GM12878 (cell line): ENCODE data around the gene BRAF. TPM values are rescaled to one million over a fixed set of nuclear protein-coding genes. Genes with fewer than 3 reads are reported as not detected.

Source experiments
- ATAC-seq: fragments of 200-7000 bp; cut with Tn5 transposase; 3 replicates; pipeline ENCODE4 v1.9.1; 2020; ENCODE audit warnings: mild to moderate bottlenecking, moderate library complexity
- BruUV-seq: library from RNA; stranded (reverse); fragments of 400-500 nt; replicated peaks from 2 replicates; lab custom pipeline; 2021; lab: Mats Ljungman, UMichigan
- CTCF ChIA-PET: fragments of 300-600 bp; sonication (Branson Sonifier 250); formaldehyde crosslinking; extraction: SDS; loops from one replicate; lab custom pipeline; 2021; ENCODE audit warnings: inconsistent platforms; lab: Yijun Ruan, JAX
- POLR2A ChIA-PET: fragments of 350-600 bp; formaldehyde crosslinking; extraction: SDS; loops from one replicate; lab custom pipeline; 2021; ENCODE audit warnings: inconsistent platforms; lab: Charles Lee
- RAD21 ChIA-PET: fragments of 300-600 bp; sonication (Branson Sonifier 250); formaldehyde crosslinking; loops from one replicate; lab custom pipeline; 2023; ENCODE audit warnings: antibody characterized with exemption; ENCODE audit not compliant: unreplicated experiment; lab: Charles Lee
- SMC1A ChIA-PET: fragments of 300-600 bp; sonication (Branson Sonifier 250); formaldehyde crosslinking; loops from one replicate; lab custom pipeline; 2023; ENCODE audit not compliant: unreplicated experiment, uncharacterized antibody; lab: Charles Lee
- DNase-seq: peaks from one replicate; pipeline ENCODE4 v3.0.0-alpha.2; 2011; ENCODE audit warnings: low read depth, low spot score
- FAIRE-seq: peaks from 3 replicates; lab custom pipeline; 2011; peaks lifted over from hg19 to GRCh38; lab: Jason Lieb, UNC
- H2AFZ ChIP-seq: 2 replicates; pipeline ENCODE4 v1.6.0; 2011; ENCODE audit warnings: low read depth, low read length, control low read depth; ENCODE audit not compliant: control insufficient read depth
- H3K27ac ChIP-seq: 2 replicates; pipeline ENCODE4 v1.5.1; 2011; ENCODE audit warnings: control low read depth; ENCODE audit not compliant: control insufficient read depth, insufficient read depth
- H3K27me3 ChIP-seq, 2 experiments: replicated peaks in 1 of 2; 2 replicates each; pipeline versions ENCODE4 v1.6.0 to v1.6.1; 2011; ENCODE audit warnings: low read length in 1 of 2; ENCODE audit not compliant: control insufficient read depth in 2 of 2, insufficient read depth in 2 of 2
- H3K36me3 ChIP-seq, 2 experiments: 2 replicates each; pipeline ENCODE4 v1.5.1; 2011; ENCODE audit warnings: low read length in 1 of 2; ENCODE audit not compliant: control insufficient read depth in 2 of 2, insufficient read depth in 2 of 2
- H3K4me1 ChIP-seq: 2 replicates; pipeline ENCODE4 v1.6.1; 2011; ENCODE audit warnings: mild to moderate bottlenecking, low read length, moderate library complexity, mixed read lengths; ENCODE audit not compliant: control insufficient read depth, insufficient read depth
- H3K4me2 ChIP-seq: 2 replicates; pipeline ENCODE4 v1.6.0; 2011; ENCODE audit warnings: control low read depth; ENCODE audit not compliant: control insufficient read depth, insufficient read depth
- H3K4me3 ChIP-seq: fragments of 200-600 bp; sonication (generic); 2 replicates; pipeline ENCODE4 v1.5.1; 2016
- H3K79me2 ChIP-seq: 2 replicates; pipeline ENCODE4 v1.6.0; 2011; ENCODE audit warnings: low read length; ENCODE audit not compliant: control insufficient read depth, insufficient read depth
- H3K9ac ChIP-seq: 2 replicates; pipeline ENCODE4 v1.8.0; 2011; ENCODE audit warnings: low read length, control low read depth, mixed read lengths; ENCODE audit not compliant: control insufficient read depth, insufficient read depth
- H3K9me3 ChIP-seq: replicated peaks from 3 replicates; pipeline ENCODE4 v1.5.1; 2011; ENCODE audit warnings: mild to moderate bottlenecking, low read length; ENCODE audit not compliant: control insufficient read depth, insufficient read depth
- H4K20me1 ChIP-seq: 2 replicates; pipeline ENCODE4 v1.6.0; 2011; ENCODE audit not compliant: control insufficient read depth, insufficient read depth
- ATF7 ChIP-seq: fragments of 450-650 bp; IDR thresholded peaks from 2 replicates; pipeline ENCODE4 v1.6.1; 2016; ENCODE audit warnings: low read depth, mild to moderate bottlenecking
- BHLHE40 ChIP-seq, 2 experiments: fragments of 450-650 bp in 1 of 2; IDR thresholded peaks; 2 replicates each; pipeline ENCODE4 v1.6.1; 2011 to 2017; ENCODE audit warnings: low read depth in 2 of 2, borderline replicate concordance in 1 of 2, improper control_type of control experiment in 1 of 2, low read length in 1 of 2, mild to moderate bottlenecking in 1 of 2
- NBN ChIP-seq: fragments of 450-650 bp; IDR thresholded peaks from 2 replicates; pipeline ENCODE4 v1.6.1; 2016
- TCF7 ChIP-seq: IDR thresholded peaks from 2 replicates; pipeline ENCODE4 v1.6.1; 2014; ENCODE audit warnings: antibody characterized with exemption, borderline replicate concordance
- WGBS: methylation state at CpG from one replicate; pipeline ENCODE4 v1.1.6; 2016; ENCODE audit warnings: low lambda C conversion rate; ENCODE audit not compliant: insufficient replicate concordance, insufficient coverage; ENCODE audit errors: missing lambda C conversion rate; 5-methylcytosine and 5-hydroxymethylcytosine counted together
- in situ Hi-C: fragments of 300-500 bp; cut with MboI; formaldehyde crosslinking; loops from 9 replicates; pipeline ENCODE4 v1.14.3; 2018; ENCODE audit warnings: mixed read lengths
- intact Hi-C: fragments of 100-400 bp; cut with micrococcal nuclease; formaldehyde crosslinking; loops from one replicate; pipeline ENCODE4 v1.14.2; 2022; ENCODE audit not compliant: unreplicated experiment
- polyA plus RNA-seq, 11 experiments: library from polyadenylated mRNA; depleted of rRNA in 4 of 11; unstranded in 6 of 11; stranded (reverse) in 5 of 11; fragments of >200 nt; fragmentation: Nextera tagmentation in 4 of 11; fragmentation: Illumina TruSeq in 1 of 11; extraction: Ambion mirVana in 4 of 11; extraction: Trizol in 1 of 11; gene quantifications; 1 replicate in 1 of 11; 2 replicates in 10 of 11; pipeline versions ENCODE4 v1.2.1 to v1.2.3, GENCODE V29; 2011 to 2016; ENCODE audit warnings: inconsistent platforms in 2 of 11, missing spikeins in 2 of 11, low read depth in 1 of 11
- total RNA-seq, 4 experiments: library from RNA; depleted of rRNA in 3 of 4; stranded (reverse); fragments of >200 nt in 3 of 4; fragmentation: Illumina TruSeq in 1 of 4; extraction: Trizol in 1 of 4; gene quantifications; 2 replicates each; pipeline versions ENCODE4 v1.2.1 to v1.2.3, GENCODE V29; 2013 to 2021
- TF ChIP-seq, protein P1 (sequence below): IDR thresholded peaks from 2 replicates; pipeline ENCODE4 v1.6.1; 2012; ENCODE audit warnings: mild to moderate bottlenecking, low read depth, low read length

Gene BRAF
- total and polyA plus RNA-seq, 10 of the 15 experiments (the other 5 are each of a cell fraction or from before 2014, with no cell fraction given): 2.6 to 31.0 (median 10.6) TPM

DNA sequence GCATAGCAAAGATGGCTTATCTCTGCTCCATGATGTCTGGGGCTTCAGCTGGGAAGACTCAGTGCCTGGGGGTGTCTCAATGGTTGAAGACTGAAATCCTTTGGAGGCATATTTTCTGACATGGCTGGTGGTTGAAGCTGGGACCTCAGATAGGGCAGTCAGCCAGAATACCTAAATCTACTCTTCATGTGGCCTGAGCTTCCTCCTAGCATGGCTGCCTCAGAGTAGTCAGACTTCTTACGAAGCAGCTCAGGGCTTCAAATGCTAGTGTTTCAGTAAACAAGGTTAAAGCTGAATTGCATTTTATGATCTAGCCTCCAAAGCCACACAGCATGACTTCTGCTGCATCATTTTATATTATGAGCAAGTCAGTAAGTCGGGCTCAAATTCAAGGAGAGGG, 2.6 kb upstream of the BRAF start:
- FAIRE-seq (no peak), DNase-seq (no peak), ATAC-seq (no peak)
- H3K79me2 ChIP-seq: peaks cover 21% of the 10 kb centered on the region
- ChIA-PET POLR2A (interaction anchor here (0.6 to 1.0 kb wide), 2 partner anchors 87 to 480 kb away, joined by 3 read pairs; no protein-coding TSS in a partner anchor), CTCF (interaction anchor here (0.6 to 1.1 kb wide), 2 partner anchors 114 to 533 kb away, joined by 3 read pairs; no protein-coding TSS in a partner anchor), RAD21 (interaction anchor here (1.5 kb wide), 1 partner anchor 116 kb away, joined by 3 read pairs; no protein-coding TSS in a partner anchor), SMC1A (interaction anchor here (1.0 to 1.7 kb wide), 4 partner anchors 26 to 115 kb away, joined by 3 to 6 read pairs (median 4); no protein-coding TSS in a partner anchor)
- H3K27me3 ChIP-seq: no peaks in the 10 kb centered on the region
- H3K36me3 ChIP-seq: no peaks in the 10 kb centered on the region
- H3K4me1 ChIP-seq: no peaks in the 10 kb centered on the region
- BruUV-seq: no TSS peak
- H3K9ac ChIP-seq: no peak overlapping the region
- H4K20me1 ChIP-seq: no peaks in the 10 kb centered on the region
- in situ Hi-C loops: no loop called here
- intact Hi-C loops: no loop called here
- no peaks in the 10 kb centered on the region for H3K9me3 ChIP-seq
- 64% methylated on average over 2 of the region's 2 CpGs for WGBS
- no peak overlapping the region for H2AFZ ChIP-seq
- no peak overlapping the region for H3K4me2 ChIP-seq
- H3K4me3 ChIP-seq: no peak overlapping the region
- no peak overlapping the region for H3K27ac ChIP-seq
- TF ChIP-seq NBN (no peak), BHLHE40 (IDR thresholded peaks at IDR 0.05; ENCODE audit: borderline replicate concordance in 1 of 2, low read depth in 2 of 2, low read length in 1 of 2) (no peak), TCF7 (no peak)

DNA sequence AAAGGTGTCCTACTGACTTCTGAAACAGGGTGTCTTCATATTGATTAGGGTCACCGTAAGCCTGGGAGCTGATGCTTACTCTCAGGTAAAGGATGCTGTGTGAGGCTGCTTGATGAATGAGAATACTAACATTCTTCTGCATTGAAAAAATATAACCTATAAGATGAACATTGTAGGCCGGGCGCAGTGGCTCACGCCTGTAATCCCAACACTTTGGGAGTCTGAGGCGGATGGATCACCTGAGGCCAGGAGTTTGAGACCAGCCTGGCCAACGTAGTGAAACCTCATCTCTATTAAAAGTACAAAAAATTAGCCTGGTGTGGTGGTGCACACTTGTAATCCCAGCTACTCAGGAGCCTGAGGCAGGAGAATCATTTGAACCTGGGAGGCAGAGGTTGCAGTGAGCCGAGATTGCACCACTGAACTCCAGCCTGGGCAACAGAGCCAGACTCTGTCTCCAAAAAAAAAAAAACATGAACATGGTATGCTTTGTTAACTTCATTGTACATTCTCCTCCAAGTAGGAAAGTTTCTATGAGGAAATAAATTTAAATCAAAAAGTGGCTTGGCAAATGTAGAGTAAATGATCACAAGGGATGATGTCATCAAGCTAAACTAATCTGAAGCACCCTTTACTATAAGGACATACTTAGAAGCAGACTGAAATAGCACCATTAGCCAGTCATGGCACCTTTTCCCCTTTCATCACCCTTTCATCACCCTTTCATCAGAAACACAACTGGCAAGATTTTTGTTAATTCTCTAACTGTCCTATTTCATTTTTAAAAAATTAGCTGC, 1.5 kb upstream of the BRAF start:
- FAIRE-seq: no peak
- ChIA-PET CTCF (interaction anchor here (1.1 to 3.0 kb wide), 2 partner anchors 112 to 115 kb away, joined by 3 to 23 read pairs; no protein-coding TSS in a partner anchor), SMC1A (interaction anchor here (1.1 to 1.7 kb wide), 3 partner anchors 13 to 114 kb away, joined by 3 to 4 read pairs (median 3); no protein-coding TSS in a partner anchor), POLR2A (no interaction called here), RAD21 (interaction anchor here (1.5 kb wide), 1 partner anchor 114 kb away, joined by 3 read pairs; no protein-coding TSS in a partner anchor)
- Histone ChIP-seq H2AFZ (no peak overlapping the region), H3K79me2 (peaks cover 32% of the 10 kb centered on the region), H3K27me3 (no peaks in the 10 kb centered on the region), H3K9ac (no peak overlapping the region), H3K4me2 (no peak overlapping the region), H3K9me3 (no peaks in the 10 kb centered on the region), H3K4me3 (no peak overlapping the region), H4K20me1 (no peaks in the 10 kb centered on the region), H3K27ac (no peak overlapping the region), H3K36me3 (no peaks in the 10 kb centered on the region), H3K4me1 (no peaks in the 10 kb centered on the region)
- WGBS: 90% methylated on average over 7 of the region's 7 CpGs
- ATAC-seq: no peak
- BruUV-seq: no TSS peak
- in situ Hi-C loops (no loop called here), intact Hi-C loops (no loop called here)
- no peak for DNase-seq
- TF ChIP-seq, protein P1, sequence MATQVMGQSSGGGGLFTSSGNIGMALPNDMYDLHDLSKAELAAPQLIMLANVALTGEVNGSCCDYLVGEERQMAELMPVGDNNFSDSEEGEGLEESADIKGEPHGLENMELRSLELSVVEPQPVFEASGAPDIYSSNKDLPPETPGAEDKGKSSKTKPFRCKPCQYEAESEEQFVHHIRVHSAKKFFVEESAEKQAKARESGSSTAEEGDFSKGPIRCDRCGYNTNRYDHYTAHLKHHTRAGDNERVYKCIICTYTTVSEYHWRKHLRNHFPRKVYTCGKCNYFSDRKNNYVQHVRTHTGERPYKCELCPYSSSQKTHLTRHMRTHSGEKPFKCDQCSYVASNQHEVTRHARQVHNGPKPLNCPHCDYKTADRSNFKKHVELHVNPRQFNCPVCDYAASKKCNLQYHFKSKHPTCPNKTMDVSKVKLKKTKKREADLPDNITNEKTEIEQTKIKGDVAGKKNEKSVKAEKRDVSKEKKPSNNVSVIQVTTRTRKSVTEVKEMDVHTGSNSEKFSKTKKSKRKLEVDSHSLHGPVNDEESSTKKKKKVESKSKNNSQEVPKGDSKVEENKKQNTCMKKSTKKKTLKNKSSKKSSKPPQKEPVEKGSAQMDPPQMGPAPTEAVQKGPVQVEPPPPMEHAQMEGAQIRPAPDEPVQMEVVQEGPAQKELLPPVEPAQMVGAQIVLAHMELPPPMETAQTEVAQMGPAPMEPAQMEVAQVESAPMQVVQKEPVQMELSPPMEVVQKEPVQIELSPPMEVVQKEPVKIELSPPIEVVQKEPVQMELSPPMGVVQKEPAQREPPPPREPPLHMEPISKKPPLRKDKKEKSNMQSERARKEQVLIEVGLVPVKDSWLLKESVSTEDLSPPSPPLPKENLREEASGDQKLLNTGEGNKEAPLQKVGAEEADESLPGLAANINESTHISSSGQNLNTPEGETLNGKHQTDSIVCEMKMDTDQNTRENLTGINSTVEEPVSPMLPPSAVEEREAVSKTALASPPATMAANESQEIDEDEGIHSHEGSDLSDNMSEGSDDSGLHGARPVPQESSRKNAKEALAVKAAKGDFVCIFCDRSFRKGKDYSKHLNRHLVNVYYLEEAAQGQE: no peak
- peak; percentile 63 for TF ChIP-seq ATF7
